Naive thymus-derived CD4-positive, alpha-beta T cell (primary cell): Measurements from ENCODE around the gene NEU1. TPM values are rescaled to one million over a fixed set of nuclear protein-coding genes. Genes with fewer than 3 reads are reported as not detected.
"Not testable (repeated sequence)": the region's sequence is repeated elsewhere in the genome, so short reads cannot be mapped to it uniquely, and the experiment has no call there.

Experiments used
- ATAC-seq: fragments of 150-1000 bp; cut with Tn5 transposase; 2 replicates; pipeline ENCODE4 v1.10.0; 2021; ENCODE audit warnings: mild to moderate bottlenecking, moderate library complexity
- CTCF ChIA-PET: fragments of 350-600 bp; sonication (Branson Sonifier 250); formaldehyde crosslinking; loops from one replicate; lab custom pipeline; 2021; ENCODE audit warnings: antibody characterized with exemption; lab: Charles Lee
- POLR2A ChIA-PET: fragments of 350-600 bp; sonication (Branson Sonifier 250); formaldehyde crosslinking; loops from one replicate; lab custom pipeline; 2021; ENCODE audit warnings: antibody characterized with exemption, inconsistent platforms; lab: Charles Lee
- DNase-seq, 9 donors: peaks; one replicate each; pipeline versions ENCODE4 v3.0.0 to v3.0.0-alpha.2; 2020 to 2022; ENCODE audit warnings: mixed read lengths in 1 of 9
- H3K27ac ChIP-seq: one replicate; pipeline ENCODE4 v1.7.0; 2013; ENCODE audit warnings: mild to moderate bottlenecking, low read depth, low read length, moderate library complexity
- H3K27me3 ChIP-seq, 2 donors: one replicate each; pipeline ENCODE4 v1.7.0; 2013; ENCODE audit warnings: low read length in 2 of 2, mild to moderate bottlenecking in 2 of 2, moderate library complexity in 2 of 2; ENCODE audit not compliant: control insufficient read depth in 2 of 2, insufficient read depth in 2 of 2
- H3K36me3 ChIP-seq, 3 experiments: 1 replicate in 2 of 3; 2 replicates in 1 of 3; pipeline ENCODE4 v1.7.0; 2013; ENCODE audit warnings: low read length in 3 of 3, mild to moderate bottlenecking in 3 of 3, moderate library complexity in 1 of 3; ENCODE audit not compliant: insufficient read depth in 3 of 3, control insufficient read depth in 2 of 3
- H3K4me1 ChIP-seq, 2 donors: one replicate each; pipeline ENCODE4 v1.7.0; 2013; ENCODE audit warnings: low read length in 2 of 2, mild to moderate bottlenecking in 2 of 2, moderate library complexity in 1 of 2; ENCODE audit not compliant: control insufficient read depth in 2 of 2, insufficient read depth in 2 of 2
- H3K4me3 ChIP-seq: 2 replicates; pipeline ENCODE4 v1.7.0; 2013; ENCODE audit warnings: mild to moderate bottlenecking, low read length
- H3K9me3 ChIP-seq, 3 experiments: 1 replicate in 2 of 3; 2 replicates in 1 of 3; pipeline ENCODE4 v1.7.0; 2013; ENCODE audit warnings: low read length in 3 of 3; ENCODE audit not compliant: control insufficient read depth in 2 of 3
- H3K27ac Mint-ChIP-seq, 9 donors: one replicate each; pipeline ENCODE4 v1.8.0; 2020 to 2022; ENCODE audit warnings: mixed read lengths in 9 of 9, mild to moderate bottlenecking in 8 of 9, moderate library complexity in 5 of 9, inconsistent platforms in 2 of 9
- H3K27me3 Mint-ChIP-seq, 5 donors: one replicate each; pipeline ENCODE4 v1.8.0; 2021 to 2022; ENCODE audit warnings: mixed read lengths in 5 of 5, mild to moderate bottlenecking in 1 of 5
- H3K36me3 Mint-ChIP-seq, 5 donors: one replicate each; pipeline ENCODE4 v1.8.0; 2020 to 2022; ENCODE audit warnings: mixed read lengths in 5 of 5, mild to moderate bottlenecking in 3 of 5, inconsistent platforms in 1 of 5
- H3K4me1 Mint-ChIP-seq, 7 donors: one replicate each; pipeline ENCODE4 v1.8.0; 2020 to 2022; ENCODE audit warnings: mixed read lengths in 7 of 7, mild to moderate bottlenecking in 3 of 7, inconsistent platforms in 1 of 7
- H3K4me3 Mint-ChIP-seq, 10 donors: one replicate each; pipeline ENCODE4 v1.8.0; 2020 to 2022; ENCODE audit warnings: mild to moderate bottlenecking in 10 of 10, mixed read lengths in 10 of 10, moderate library complexity in 6 of 10, inconsistent platforms in 2 of 10
- H3K9me3 Mint-ChIP-seq, 11 donors: one replicate each; pipeline ENCODE4 v1.8.0; 2020 to 2022; ENCODE audit warnings: mixed read lengths in 11 of 11, mild to moderate bottlenecking in 4 of 11, inconsistent platforms in 1 of 11, moderate library complexity in 1 of 11
- intact Hi-C, 2 donors: fragments of 100-400 bp; cut with micrococcal nuclease; formaldehyde crosslinking; loops; one replicate each; pipeline ENCODE4 v1.15.1; 2023
- polyA plus RNA-seq, 2 donors: library from polyadenylated mRNA; unstranded; fragments of 300-500 nt; fragmentation: Illumina TruSeq; gene quantifications; one replicate each; pipeline ENCODE4 v1.2.3, GENCODE V29; 2021
- total RNA-seq, 6 experiments: library from RNA in 5 of 6; stranded (reverse) in 5 of 6; gene quantifications; 1 replicate in 5 of 6; 2 replicates in 1 of 6; pipeline ENCODE4 v1.2.3 and lab custom pipeline; 2021 to 2026

The NEU1 gene
- total and polyA plus RNA-seq, 7 experiments from 2014 or later = 13.6 to 35.0 (median 19.9) TPM

DNA sequence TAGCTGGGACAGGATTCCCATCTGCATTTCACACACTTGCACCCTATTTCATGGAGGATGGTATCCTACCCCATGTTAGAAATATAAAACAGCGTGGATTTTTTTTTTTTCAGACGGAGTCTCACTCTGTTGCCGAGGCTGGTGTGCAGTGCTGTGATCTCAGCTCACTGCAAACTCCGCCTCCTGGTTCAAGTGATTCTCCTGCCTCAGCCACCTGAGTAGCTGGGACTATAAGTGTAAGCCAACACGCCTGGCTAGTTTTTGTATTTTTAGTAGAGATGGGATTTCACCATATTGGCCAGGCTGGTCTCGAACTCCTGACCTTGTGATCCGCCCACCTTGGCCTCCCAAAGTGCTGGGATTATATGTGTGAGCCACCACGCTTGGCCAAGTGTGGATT, 4.8 kb downstream of the NEU1 start:
- peaks cover 8 to 15% (median 13%) of the 10 kb centered on the region in 7 donors for H3K4me1 Mint-ChIP-seq
- H3K9me3 Mint-ChIP-seq, DNase-seq, H3K4me3 Mint-ChIP-seq, H3K27me3 Mint-ChIP-seq, H3K4me1 ChIP-seq, H3K9me3 ChIP-seq, POLR2A ChIA-PET, H3K27me3 ChIP-seq, ATAC-seq, H3K27ac ChIP-seq, intact Hi-C loops, H3K4me3 ChIP-seq: not testable (repeated sequence)
- H3K27ac Mint-ChIP-seq = peak overlapping the region in 2 of 9 donors; percentile 14 to 54
- CTCF ChIA-PET = interaction anchor here (0.6 kb wide), 1 partner anchor 212 kb away, joined by 3 read pairs; no protein-coding TSS in a partner anchor
- peaks cover 0 to 17% (median 4%) of the 10 kb centered on the region in 5 donors for H3K36me3 Mint-ChIP-seq
- H3K36me3 ChIP-seq = peaks cover 0 to 32% (median 6%) of the 10 kb centered on the region in 3 experiments

DNA sequence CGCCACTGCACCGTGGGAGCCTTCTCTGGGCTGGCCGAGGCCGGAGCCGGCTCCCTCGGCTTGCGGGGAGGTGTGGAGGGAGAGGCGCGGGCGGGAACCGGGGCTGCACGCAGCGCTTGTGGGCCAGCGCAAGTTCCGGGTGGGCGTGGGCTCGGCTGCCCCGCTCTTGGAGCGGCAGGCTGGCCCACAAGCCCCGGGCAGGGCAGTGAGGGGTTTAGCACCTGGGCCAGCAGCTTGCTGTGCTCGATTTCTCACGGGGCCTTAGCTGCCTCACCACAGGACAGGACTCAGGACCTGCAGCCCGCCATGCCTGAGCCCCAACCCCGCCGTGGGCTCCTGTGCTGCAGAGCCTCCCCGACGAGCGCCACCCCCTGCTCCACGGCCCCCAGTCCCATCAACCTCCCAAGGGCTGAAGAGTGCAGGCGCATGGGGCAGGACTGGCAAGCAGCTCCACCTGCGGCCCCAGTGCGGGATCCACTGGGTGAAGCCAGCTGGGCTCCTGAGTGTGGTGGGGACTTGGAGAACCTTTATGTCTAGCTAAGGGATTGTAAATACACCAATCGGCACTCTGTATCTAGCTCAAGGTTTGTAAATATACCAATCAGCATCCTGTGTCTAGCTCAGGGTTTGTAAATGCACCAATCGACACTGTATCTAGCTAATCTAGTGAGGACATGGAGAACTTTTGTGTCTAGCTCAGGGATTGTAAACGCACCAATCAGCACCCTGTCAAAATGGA, 10.5 kb downstream of the NEU1 start:
- H3K27ac ChIP-seq, H3K9me3 Mint-ChIP-seq, intact Hi-C loops, H3K36me3 ChIP-seq, H3K9me3 ChIP-seq, H3K27me3 ChIP-seq, H3K4me1 ChIP-seq, H3K4me3 Mint-ChIP-seq, DNase-seq, H3K27ac Mint-ChIP-seq, H3K4me1 Mint-ChIP-seq, H3K4me3 ChIP-seq, ATAC-seq, POLR2A ChIA-PET, H3K27me3 Mint-ChIP-seq: not testable (repeated sequence)
- H3K36me3 Mint-ChIP-seq = peaks cover 0 to 10% (median 0%) of the 10 kb centered on the region in 5 donors
- CTCF ChIA-PET = interaction anchor here (0.6 to 0.8 kb wide), 2 partner anchors 33 to 226 kb away, joined by 3 read pairs; no protein-coding TSS in a partner anchor

DNA sequence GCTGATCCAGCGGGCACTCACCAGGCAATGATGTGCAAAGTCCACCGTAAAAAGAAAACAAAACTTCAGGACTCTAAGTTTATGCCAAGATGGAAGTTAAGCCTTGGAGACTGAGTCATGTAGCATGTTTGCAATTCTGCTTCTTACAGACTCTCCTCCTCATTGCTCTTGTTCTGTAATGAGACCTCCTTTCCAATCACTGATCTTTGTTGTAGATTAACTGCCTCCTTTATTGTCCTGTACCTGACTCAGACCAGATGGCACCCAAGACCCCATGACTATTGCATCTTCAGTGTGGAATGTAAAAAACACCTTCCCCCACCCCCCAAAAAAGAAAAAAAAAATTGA, 11.2 kb downstream of the NEU1 start:
- Histone ChIP-seq H3K4me3 (no peak overlapping the region), H3K9me3 (no peaks in the 10 kb centered on the region), H3K36me3 (no peaks in the 10 kb centered on the region), H3K4me1 (no peaks in the 10 kb centered on the region), H3K27me3 (no peaks in the 10 kb centered on the region), H3K27ac (no peak overlapping the region)
- ATAC-seq = no peak
- no peak for DNase-seq
- POLR2A ChIA-PET = no interaction called here
- peaks cover 0 to 2% (median 0%) of the 10 kb centered on the region in 11 donors for H3K9me3 Mint-ChIP-seq
- H3K27ac Mint-ChIP-seq = peak overlapping the region in 2 of 9 donors; percentile 36 to 44
- H3K4me1 Mint-ChIP-seq = no peaks in the 10 kb centered on the region
- H3K4me3 Mint-ChIP-seq = no peak overlapping the region
- no peaks in the 10 kb centered on the region for H3K27me3 Mint-ChIP-seq
- intact Hi-C loops = no loop called here
- CTCF ChIA-PET = no interaction called here
- H3K36me3 Mint-ChIP-seq = peaks cover 0 to 6% (median 0%) of the 10 kb centered on the region in 5 donors

DNA sequence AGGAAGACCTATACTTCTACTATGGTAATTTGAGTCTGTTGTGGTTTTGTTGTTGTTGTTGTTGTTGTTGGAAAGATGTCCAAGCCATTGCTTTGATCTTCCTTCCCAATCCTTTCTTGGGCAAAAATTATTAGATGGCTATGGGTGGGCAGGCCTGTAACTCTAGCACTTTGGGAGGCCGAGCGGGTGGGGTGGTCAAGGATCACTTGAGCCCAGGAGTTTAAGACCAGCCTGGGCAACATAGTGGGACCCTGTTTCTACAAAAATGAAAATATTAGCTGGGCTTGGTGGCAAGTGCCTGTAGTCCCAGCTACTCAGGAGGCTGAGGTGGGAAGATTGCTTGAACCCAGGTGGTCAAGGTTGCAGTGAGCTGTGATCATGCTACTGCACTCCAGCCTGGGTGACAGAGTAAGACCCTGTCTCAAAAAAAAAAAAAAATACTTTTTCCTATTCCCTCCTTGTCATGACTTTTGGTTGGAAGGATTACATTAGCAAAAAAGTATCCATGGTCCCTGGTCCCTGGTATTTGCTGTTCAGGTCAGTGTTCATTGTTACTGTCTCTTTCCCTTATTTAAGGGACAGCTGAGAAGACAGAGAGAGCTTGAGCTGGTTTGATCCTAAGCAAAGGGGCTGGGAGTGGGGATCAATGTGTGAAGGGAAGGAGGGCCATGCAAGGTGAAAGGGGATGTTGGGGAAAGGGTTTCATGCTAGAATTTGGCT, 11.7 kb downstream of the NEU1 start:
- no peak overlapping the region for H3K27ac Mint-ChIP-seq
- H3K4me3 ChIP-seq = no peak overlapping the region
- H3K4me3 Mint-ChIP-seq = no peak overlapping the region
- no peak overlapping the region for H3K27ac ChIP-seq
- CTCF ChIA-PET = no interaction called here
- H3K4me1 Mint-ChIP-seq = no peaks in the 10 kb centered on the region
- ATAC-seq (no peak), DNase-seq (no peak)
- no peaks in the 10 kb centered on the region for H3K27me3 Mint-ChIP-seq
- H3K27me3 ChIP-seq = no peaks in the 10 kb centered on the region
- POLR2A ChIA-PET = no interaction called here
- H3K9me3 ChIP-seq = no peaks in the 10 kb centered on the region
- intact Hi-C loops = no loop called here
- peaks cover 0 to 6% (median 0%) of the 10 kb centered on the region in 5 donors for H3K36me3 Mint-ChIP-seq
- H3K4me1 ChIP-seq = no peaks in the 10 kb centered on the region
- H3K9me3 Mint-ChIP-seq = peaks cover 0 to 2% (median 0%) of the 10 kb centered on the region in 11 donors
- no peaks in the 10 kb centered on the region for H3K36me3 ChIP-seq

DNA sequence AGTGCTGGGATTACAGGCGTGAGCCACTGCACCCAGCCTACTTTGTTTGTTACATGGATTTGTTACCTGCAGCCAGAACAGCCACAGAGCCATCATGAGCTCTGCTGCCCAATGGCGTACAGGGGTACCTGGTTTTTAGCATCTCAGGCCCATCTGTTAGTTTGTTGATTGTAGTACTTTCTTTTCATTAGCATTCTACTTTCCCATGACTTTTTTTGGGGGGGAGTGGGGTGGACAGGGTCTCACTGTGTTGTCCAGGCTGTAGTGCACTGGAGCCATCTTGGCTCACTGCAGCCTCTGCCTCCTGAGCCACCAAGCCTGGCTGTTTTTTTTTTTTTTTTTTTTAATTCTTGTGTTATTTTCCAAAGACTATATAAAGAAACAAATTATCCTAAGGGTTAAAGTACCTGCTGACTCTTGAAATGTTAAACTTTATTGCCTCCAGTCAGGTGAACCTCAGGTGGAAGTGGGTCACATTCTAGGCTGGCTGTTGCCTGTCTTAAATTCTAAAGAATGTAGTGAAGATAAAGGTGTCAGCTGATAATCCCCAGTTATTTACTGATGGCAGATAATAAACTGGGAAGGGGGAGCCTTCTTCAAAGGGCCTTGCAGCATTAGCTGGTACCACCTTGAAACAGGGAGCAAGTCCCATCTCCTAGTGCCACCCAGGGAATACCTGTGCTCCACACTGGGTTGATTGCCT, 15.2 kb downstream of the NEU1 start:
- Mint-ChIP-seq H3K4me3 (no peak overlapping the region), H3K36me3 (peaks cover 0 to under 1% (median 0%) of the 10 kb centered on the region in 5 donors), H3K4me1 (peaks cover 0 to 6% (median 0%) of the 10 kb centered on the region in 7 donors), H3K27me3 (no peaks in the 10 kb centered on the region), H3K27ac (no peak overlapping the region), H3K9me3 (peaks cover 0 to under 1% (median 0%) of the 10 kb centered on the region in 11 donors)
- no peaks in the 10 kb centered on the region for H3K36me3 ChIP-seq
- no peak overlapping the region for H3K27ac ChIP-seq
- intact Hi-C loops = no loop called here
- H3K27me3 ChIP-seq = no peaks in the 10 kb centered on the region
- no peak overlapping the region for H3K4me3 ChIP-seq
- H3K9me3 ChIP-seq = no peaks in the 10 kb centered on the region
- POLR2A ChIA-PET = interaction anchor here (0.6 to 0.9 kb wide), 2 partner anchors 11 to 39 kb away, joined by 3 to 6 read pairs; no protein-coding TSS in a partner anchor
- DNase-seq (no peak), ATAC-seq (no peak)
- CTCF ChIA-PET = no interaction called here
- H3K4me1 ChIP-seq = no peaks in the 10 kb centered on the region

DNA sequence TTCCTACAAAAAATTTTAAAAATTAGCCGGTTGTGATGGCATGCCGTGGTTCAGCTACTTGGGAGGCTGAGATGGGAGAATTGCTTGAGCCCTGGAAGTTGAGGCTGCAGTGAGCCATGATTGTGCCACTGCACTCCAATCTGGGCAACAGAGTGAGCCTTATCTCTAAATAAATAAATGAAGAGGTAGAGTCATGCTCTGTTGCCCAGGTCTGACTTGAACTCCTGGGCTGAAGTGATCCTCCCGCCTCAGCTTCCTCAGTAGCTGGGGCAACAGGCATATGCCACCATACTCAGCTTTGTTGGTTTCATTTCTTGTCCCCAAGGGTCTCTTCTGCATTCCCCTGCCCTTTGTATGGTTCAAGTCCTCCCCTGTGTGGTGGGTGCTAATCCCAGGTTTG, 18.1 kb downstream of the NEU1 start:
- Histone ChIP-seq H3K4me1 (no peaks in the 10 kb centered on the region), H3K27me3 (no peaks in the 10 kb centered on the region), H3K27ac (no peak overlapping the region), H3K4me3 (no peak overlapping the region), H3K36me3 (peaks cover 0 to 19% (median 0%) of the 10 kb centered on the region in 3 experiments), H3K9me3 (no peaks in the 10 kb centered on the region)
- intact Hi-C loops = no loop called here
- ChIA-PET CTCF (interaction anchor here (0.6 kb wide), 1 partner anchor 501 kb away, joined by 3 read pairs; no protein-coding TSS in a partner anchor), POLR2A (interaction anchor here (0.7 kb wide), 1 partner anchor 9 kb away, joined by 4 read pairs; no protein-coding TSS in a partner anchor)
- Mint-ChIP-seq H3K4me1 (peaks cover 0 to 7% (median 1%) of the 10 kb centered on the region in 7 donors), H3K9me3 (no peaks in the 10 kb centered on the region), H3K27me3 (no peaks in the 10 kb centered on the region), H3K27ac (peak overlapping the region in 3 of 9 donors; percentile 14 to 54 (median 37)), H3K36me3 (peaks cover 0 to 16% (median 6%) of the 10 kb centered on the region in 5 donors), H3K4me3 (no peak overlapping the region)
- ATAC-seq (no peak), DNase-seq (no peak)
